C4-2B (cell line): ENCODE measurements around the gene ATG2A.

Experiments used
- CTCF ChIP-seq: fragments of 450-650 bp; conservative IDR thresholded peaks from 2 replicates; pipeline ENCODE4 v1.5.1; 2017; ENCODE audit warnings: mild to moderate bottlenecking
- ZFX ChIP-seq: fragments of 450-650 bp; IDR thresholded peaks from 2 replicates; pipeline ENCODE4 v1.6.1; 2017

GRCh38 chr11:64947208-64947814 is 30.3 kb upstream of the ATG2A start:
- TF ChIP-seq CTCF (no peak), ZFX (no peak)
